NCI-H345 (cell line): ENCODE data around the gene CES4A.
A peak's percentile ranks its signal among the peaks of the same experiment; 100 is the strongest.
"Not testable (repeated sequence)": the region's sequence is repeated elsewhere in the genome, so short reads cannot be mapped to it uniquely, and the experiment has no call there.

Experiments
- DNase-seq: peaks from one replicate; lab custom pipeline; 2025; lab: John Stamatoyannopoulos, UW

CES4A gene

GRCh38 chr16:66956154-66956457 lies 32.3 kb upstream of the CES4A start:
- DNase-seq, result not testable (repeated sequence)

- no peak for DNase-seq
Observed at GRCh38 chr16:66958857-66959703, 29.3 kb upstream of the CES4A start.

DNA sequence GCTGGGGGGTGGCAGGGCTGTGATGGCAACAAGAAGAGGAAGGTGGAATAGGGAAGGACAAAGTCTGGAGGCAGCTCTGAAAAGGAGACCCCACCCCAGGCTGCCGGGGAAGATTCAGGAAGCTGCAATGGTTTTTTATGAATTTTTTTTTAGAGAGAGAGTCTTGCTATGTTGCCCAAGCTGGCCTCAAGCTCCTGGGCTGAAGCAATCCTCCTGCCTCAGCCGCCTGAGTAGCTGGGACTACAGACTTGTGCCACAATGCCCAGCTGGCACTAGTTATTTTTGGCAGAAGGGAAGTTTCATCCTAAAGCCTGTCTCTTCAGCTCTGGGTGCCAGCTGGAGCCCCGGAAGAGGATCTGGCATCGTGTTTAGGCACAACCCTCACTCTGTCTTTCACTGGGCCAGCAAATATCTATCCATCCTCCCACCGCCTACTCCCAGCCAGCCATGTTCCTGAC lies 28.7 kb upstream of the CES4A start:
- DNase-seq, result no peak

GRCh38 chr16:66960270-66960669 lies 28.1 kb upstream of the CES4A start:
- DNase-seq, result no peak

- DNase-seq, result peak; percentile 26
Observed at GRCh38 chr16:66961065-66961744, 27.2 kb upstream of the CES4A start, which contains the start of gene CES3. CES3 (plus strand) TSS chr16:66961266; CDS start chr16:66961308, 42 bp downstream.

DNA sequence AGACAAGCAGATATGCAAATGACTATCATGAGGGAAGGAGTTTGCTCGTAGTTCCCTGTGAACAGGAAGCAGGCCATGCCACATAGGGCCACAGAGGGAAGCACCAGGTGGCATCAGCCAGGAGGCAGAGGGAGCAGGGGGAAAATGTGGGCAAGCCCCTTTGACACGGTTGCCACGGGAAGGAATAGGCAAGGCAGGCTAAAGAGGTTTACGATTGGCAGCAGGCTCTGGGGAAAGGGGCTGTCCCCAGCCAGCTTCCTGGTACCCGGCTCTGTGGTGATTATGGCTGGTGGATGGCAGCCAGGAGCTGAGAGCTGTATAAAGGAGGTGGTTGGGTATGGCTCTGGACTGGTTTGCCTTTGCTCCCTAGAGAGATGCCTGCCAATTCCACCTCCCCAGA lies 26.5 kb upstream of the CES4A start:
- no peak for DNase-seq

DNA sequence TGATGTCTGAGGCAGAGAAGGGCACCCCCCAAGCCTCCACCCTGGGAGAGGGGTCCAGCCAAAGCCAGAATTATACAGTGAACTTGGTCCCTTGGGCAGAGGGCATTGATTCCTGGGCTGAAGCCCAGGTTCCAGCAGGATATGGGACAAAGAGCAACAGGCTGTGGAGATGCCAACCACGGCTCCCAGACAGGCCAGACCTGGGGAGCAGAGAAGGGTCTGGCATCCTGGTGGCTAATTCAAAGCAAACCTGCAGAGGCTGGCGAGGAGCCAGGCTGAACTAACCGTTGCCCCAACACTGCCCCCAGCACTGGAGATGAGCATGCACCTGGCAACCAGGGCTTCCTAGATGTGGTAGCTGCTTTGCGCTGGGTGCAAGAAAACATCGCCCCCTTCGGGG lies 24.3 kb upstream of the CES4A start:
- peak; percentile 17 for DNase-seq

DNA sequence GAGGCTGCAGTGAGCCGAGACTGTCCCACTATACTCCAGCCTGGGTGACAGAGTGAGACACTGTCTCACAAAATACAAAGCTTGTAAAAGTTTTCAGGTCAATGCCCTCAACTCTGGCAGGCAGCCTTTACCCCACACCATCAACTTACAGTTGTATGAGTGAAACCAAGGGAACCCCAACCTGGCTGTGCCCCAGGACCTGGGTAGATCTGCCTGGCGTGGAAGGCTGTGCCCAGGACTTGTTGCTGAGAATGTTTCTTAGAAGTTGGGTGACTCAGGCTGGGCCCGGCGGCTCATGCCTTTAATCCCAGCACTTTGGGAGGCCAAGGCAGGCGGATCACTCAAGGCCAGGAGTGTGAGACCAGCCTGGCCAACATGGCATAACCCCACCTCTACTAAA lies 19.5 kb upstream of the CES4A start:
- DNase-seq, result no peak

GRCh38 chr16:66970775-66971720 lies 17.3 kb upstream of the CES4A start:
- no peak for DNase-seq

GRCh38 chr16:66972983-66973382 lies 15.4 kb upstream of the CES4A start:
- no peak for DNase-seq

DNA sequence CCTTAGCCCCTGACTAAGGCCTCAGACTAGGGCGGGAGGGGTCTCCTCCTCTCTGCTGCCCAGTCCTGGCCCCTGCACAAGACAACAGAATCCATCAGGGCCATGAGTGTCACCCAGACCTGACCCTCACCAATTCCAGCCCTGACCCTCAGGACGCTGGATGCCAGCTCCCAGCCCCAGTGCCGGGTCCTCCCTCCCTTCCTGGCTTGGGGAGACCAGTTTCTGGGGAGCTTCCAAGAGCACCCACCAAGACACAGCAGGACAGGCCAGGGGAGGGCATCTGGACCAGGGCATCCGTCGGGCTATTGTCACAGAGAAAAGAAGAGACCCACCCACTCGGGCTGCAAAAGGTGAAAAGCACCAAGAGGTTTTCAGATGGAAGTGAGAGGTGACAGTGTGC lies 14.7 kb upstream of the CES4A start:
- no peak for DNase-seq

GRCh38 chr16:66974156-66974931 lies 14.0 kb upstream of the CES4A start:
- DNase-seq, result not testable (repeated sequence)

DNA sequence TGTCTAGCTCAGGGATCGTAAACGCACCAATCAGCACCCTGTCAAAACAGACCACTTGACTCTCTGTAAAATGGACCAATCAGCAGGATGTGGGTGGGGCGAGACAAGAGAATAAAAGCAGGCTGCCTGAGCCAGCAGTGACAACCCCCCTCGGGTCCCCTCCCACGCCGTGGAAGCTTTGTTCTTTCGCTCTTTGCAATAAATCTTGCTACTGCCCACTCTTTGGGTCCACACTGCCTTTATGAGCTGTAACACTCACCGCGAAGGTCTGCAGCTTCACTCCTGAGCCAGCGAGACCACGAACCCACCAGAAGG lies 13.5 kb upstream of the CES4A start:
- not testable (repeated sequence) for DNase-seq

- no peak for DNase-seq
Observed at GRCh38 chr16:66975302-66975893, 13.0 kb upstream of the CES4A start.

DNA sequence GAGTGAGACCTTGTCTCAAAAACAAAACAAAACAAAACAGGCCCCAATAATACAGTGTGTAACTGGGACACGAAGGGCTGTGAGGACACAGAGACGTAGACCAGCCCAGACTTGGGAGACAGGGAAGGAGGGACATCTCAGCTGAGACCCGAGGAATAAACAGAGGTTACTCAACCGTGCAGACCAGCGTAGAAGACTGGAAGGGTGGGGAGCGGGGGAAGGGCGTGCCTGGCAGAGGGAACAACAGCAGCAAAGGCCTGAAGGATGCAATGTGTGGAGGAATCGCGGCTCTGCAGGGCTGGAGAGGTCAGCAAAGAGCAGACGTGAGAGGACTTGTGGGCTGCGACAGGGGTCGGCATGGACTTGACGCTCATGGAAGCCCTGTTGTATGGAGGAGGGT lies 11.6 kb upstream of the CES4A start:
- no peak for DNase-seq

- peak; percentile 76 for DNase-seq
Observed at GRCh38 chr16:66977341-66978113, 10.9 kb upstream of the CES4A start.

DNA sequence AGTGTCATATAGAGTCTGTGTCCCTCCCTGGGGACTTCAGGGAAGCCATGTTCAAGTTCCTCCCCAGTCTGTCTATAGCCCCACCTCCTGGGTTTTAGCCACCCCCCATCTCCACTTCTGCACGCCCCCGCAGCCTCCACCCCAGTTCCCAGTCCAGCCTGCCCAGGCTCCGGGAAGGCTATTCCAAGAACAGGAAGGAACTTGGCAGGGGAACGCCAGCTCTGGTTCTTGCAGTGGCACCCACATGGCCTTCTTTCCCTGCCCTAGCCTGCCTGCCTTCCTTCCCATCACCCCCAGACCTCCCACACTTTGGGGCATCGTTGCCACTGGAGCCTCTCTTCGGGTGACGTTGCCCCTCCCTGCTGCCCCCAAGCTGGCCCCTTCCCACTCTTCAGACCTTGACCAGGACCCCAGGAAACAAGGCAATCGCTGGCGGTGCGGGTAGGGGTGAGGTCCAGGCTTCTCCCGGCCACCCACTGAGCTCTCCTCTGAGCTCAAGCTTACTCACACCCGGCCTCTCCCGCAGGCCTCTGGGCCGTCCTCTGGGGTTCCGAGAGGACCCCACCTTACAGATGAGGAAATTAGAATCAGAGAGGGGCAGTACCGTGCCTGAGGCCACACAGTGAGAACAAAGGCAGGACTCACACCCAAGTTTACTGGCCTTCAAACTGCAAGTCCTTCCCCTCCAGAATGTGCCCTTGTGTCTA lies 9.2 kb upstream of the CES4A start:
- DNase-seq, result no peak

- DNase-seq, result no peak
Observed at GRCh38 chr16:66983033-66983432, 5.4 kb upstream of the CES4A start.

DNA sequence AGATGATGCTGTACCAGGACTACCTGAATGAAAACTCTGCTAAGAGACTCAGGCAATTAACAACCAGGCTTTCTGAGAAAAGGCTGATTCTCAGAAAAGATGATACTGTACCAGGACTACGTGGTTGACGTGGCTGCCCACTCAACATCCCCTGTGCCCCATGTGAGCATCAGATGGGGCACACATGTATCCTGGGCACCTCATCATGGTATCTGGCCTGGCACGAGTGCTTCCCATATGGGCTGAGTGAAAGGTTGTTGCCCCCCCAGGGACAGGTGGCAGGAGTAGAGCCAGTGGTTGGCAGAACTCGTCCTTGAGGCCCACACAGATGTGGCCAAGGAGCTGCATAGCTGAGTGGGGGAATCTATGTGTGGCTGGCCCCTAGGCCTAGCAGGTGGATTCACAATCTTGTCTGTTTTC lies 3.5 kb upstream of the CES4A start:
- no peak for DNase-seq

- no peak for DNase-seq
Observed at GRCh38 chr16:66986559-66986958, 1.8 kb upstream of the CES4A start.
